M059J (cell line): ENCODE data around the gene SLC25A30. TPM values are rescaled to one million over a fixed set of nuclear protein-coding genes. Genes with fewer than 3 reads are reported as not detected.
"Not testable (repeated sequence)": the region's sequence is repeated elsewhere in the genome, so short reads cannot be mapped to it uniquely, and the experiment has no call there.

ENCODE experiments used
- DNase-seq: peaks from one replicate; pipeline ENCODE4 v3.0.0-alpha.2; 2012; ENCODE audit warnings: low read depth
- total RNA-seq: library from RNA; depleted of rRNA; stranded (reverse); fragments of >200 nt; shearing (Covaris generic); gene quantifications from 2 replicates; pipeline ENCODE4 v1.2.3, GENCODE V29; 2014; rRNA removed

SLC25A30 gene
- total RNA-seq, 1 experiment from 2014 or later = 6.1 TPM

GRCh38 chr13:45367358-45367757 is 50.8 kb downstream of the SLC25A30 start:
- peak; percentile 95 for DNase-seq

DNA sequence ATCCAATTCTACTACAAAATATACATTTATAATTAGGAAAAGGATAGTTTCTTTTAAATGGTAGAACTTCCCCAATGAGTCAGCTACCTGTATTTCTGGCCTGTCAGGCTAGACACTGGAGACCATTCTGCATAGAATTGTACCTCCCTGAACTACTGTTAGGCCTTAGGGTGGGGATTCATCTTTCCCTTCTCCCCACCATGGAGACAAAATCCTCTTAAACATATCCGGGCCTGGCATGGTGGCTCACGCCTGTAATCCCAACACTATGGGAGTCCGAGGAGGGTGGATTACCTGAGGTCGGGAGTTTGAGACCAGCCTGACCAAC is 52.7 kb downstream of the SLC25A30 start:
- DNase-seq = no peak

- DNase-seq = no peak
Observed at GRCh38 chr13:45364876-45365557, 53.2 kb downstream of the SLC25A30 start.

DNA sequence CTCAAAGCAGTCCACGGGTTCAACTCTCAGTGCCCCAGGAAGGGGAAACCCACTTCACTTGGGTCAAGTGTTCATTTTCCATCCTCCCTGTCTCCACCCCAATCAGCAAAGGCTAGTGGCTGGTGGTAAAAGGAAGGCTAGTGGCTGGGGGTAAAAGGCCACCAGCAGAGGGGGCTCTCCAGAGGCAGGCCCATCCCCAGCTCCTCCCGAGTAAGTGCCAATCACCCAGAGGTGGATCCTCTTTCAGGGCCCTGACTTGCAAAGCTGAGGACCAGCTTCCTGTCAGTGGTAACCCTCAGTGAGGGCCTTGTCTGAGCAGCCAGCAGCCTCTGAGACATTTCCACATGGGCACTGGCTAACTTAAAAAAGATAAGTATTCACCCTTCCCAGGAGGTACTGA is 55.2 kb downstream of the SLC25A30 start:
- no peak for DNase-seq

- DNase-seq = peak; percentile 70
Observed at GRCh38 chr13:45361596-45362206, 56.5 kb downstream of the SLC25A30 start.

DNA sequence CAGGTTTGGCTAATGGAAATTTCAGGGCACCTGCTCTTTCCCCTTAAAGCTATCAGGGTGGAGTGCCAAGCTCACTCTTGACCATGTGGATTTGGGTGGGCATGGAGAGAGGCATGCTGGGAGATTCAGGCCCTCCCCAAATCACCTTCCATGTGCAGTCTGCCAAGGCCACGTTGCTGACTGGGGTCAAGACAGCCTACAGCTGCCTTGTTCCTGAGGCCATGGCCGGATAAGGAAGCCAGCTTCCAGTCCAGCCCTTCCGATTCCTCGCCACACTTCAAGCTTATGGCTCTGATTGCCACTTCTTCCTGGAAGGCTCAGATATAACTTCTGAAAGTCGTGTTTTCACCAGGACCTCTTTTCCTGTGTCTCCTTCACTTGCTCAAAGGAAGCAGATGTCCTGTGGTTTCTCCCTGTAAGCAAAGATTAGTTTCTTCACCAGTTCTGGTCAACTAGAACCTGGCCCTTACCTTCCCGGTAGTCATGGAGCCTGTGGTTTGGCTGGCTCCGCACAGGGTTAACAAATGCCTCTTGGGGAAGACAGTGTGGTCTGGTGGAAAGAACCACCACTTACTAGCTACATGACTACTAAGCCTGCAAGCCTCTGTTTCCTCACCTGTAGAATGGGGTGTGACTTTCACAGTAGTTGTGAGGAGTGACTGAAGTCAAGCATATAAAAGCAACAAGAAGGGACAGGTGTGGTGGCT is 61.1 kb downstream of the SLC25A30 start:
- no peak for DNase-seq

DNA sequence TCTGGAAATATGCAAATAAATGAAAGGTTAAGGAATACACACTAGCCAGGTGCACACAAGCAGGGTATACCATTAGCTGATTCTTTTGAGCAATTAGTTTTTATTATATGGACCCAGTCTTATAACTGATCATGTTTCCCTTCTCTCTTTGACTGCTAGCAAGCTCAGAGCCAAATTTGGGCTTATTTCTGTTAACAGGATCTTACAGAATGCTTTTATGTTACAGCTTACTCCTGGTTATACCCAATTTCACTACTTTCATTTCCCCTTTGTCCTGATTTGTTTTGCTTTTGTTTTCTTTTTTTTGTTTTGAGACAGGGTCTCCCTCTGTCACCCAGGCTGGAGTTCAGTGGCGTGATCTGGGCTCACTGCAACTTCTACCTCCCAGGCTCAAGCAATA is 64.3 kb downstream of the SLC25A30 start:
- no peak for DNase-seq

DNA sequence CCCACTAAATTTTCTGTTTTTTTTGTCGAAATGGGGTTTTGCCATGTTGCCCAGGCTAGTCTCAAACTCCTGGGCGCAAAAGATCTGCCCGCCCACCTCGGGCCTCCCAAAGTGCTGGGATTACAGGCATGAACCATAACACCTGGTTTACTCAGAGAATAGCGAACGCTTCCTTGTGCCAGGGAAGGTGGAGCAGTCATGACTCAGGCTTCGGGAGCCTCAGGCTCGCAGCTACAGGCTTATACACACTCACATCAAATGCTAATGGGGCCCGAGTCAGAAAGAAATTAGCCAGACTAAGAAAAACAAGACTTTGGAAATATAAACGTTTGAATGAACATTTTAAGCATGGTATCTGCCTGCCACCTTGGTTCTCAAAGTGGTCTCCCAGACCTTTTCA is 66.1 kb downstream of the SLC25A30 start:
- DNase-seq = no peak

GRCh38 chr13:45350152-45350551 is 68.0 kb downstream of the SLC25A30 start:
- no peak for DNase-seq

GRCh38 chr13:45349438-45349837 is 68.7 kb downstream of the SLC25A30 start:
- DNase-seq = no peak

GRCh38 chr13:45344064-45344463 is 74.1 kb downstream of the SLC25A30 start:
- DNase-seq = not testable (repeated sequence)

Other genes starting within 250 kb of the SLC25A30 start
- 0.05 and 0.22 TPM in 2 replicates for gene KCTD4, start 217.3 kb downstream of the SLC25A30 start, total RNA-seq
- gene TPT1, start 77.2 kb downstream of the SLC25A30 start, total RNA-seq = 1,259 and 1,419 TPM in 2 replicates
- gene COG3, start 46.6 kb upstream of the SLC25A30 start, total RNA-seq = 9.6 and 16.3 TPM in 2 replicates
- gene ERICH6B, start 197.4 kb upstream of the SLC25A30 start, total RNA-seq = not detected in 2 replicates